K562 (cell line): ENCODE results near the gene PDCL3. TPM values are rescaled to one million over a fixed set of nuclear protein-coding genes. Genes with fewer than 3 reads are reported as not detected.

ENCODE experiments used
- ATF7 ChIP-seq: fragments of 450-650 bp; IDR thresholded peaks from 2 replicates; pipeline ENCODE4 v1.7.1; 2014; ENCODE audit warnings: mild to moderate bottlenecking, moderate library complexity
- BACH1 ChIP-seq: fragments of 200-800 bp; sonication (Bioruptor generic); IDR thresholded peaks from 2 replicates; pipeline ENCODE4 v1.6.1; 2016; ENCODE audit warnings: missing genetic modification characterization, missing compliant biosample characterization
- CC2D1A ChIP-seq: fragments of 450-650 bp; IDR thresholded peaks from 2 replicates; pipeline ENCODE4 v1.6.1; 2017; ENCODE audit warnings: mild to moderate bottlenecking
- DMBX1 ChIP-seq: fragments of 250-450 bp; sonication (Bioruptor Pico); IDR thresholded peaks from 2 replicates; pipeline ENCODE4 v1.8.0; 2022; ENCODE audit warnings: inconsistent platforms, mild to moderate bottlenecking, moderate library complexity, borderline replicate concordance
- EHMT2 ChIP-seq: fragments of 450-650 bp; IDR thresholded peaks from 2 replicates; pipeline ENCODE4 v1.6.1; 2018; ENCODE audit warnings: antibody characterized with exemption
- EP400 ChIP-seq: fragments of 450-650 bp; IDR thresholded peaks from 2 replicates; pipeline ENCODE4 v1.6.1; 2017; ENCODE audit warnings: antibody characterized with exemption, mild to moderate bottlenecking, moderate library complexity
- ESRRA ChIP-seq: fragments of 450-650 bp; IDR thresholded peaks from 2 replicates; pipeline ENCODE4 v1.6.1; 2014; ENCODE audit warnings: low read depth, mild to moderate bottlenecking, moderate library complexity, borderline replicate concordance
- EWSR1 ChIP-seq: fragments of 450-650 bp; IDR thresholded peaks from 2 replicates; pipeline ENCODE4 v1.6.1; 2018; ENCODE audit warnings: borderline replicate concordance, mild to moderate bottlenecking, low read depth, moderate library complexity; ENCODE audit not compliant: partially characterized antibody
- FOXA3 ChIP-seq, 2 experiments: fragments of 450-650 bp in 1 of 2; sonication (generic) in 1 of 2; formaldehyde crosslinking; IDR thresholded peaks in 1 of 2; conservative IDR thresholded peaks in 1 of 2; 2 replicates each; pipeline versions ENCODE4 v1.4.0 to v1.8.0; 2020 to 2022; ENCODE audit warnings: mild to moderate bottlenecking in 2 of 2, missing genetic modification reagents in 1 of 2
- FOXJ3 ChIP-seq: sonication (generic); formaldehyde crosslinking; IDR thresholded peaks from 2 replicates; pipeline ENCODE4 v1.4.0; 2020; ENCODE audit warnings: mild to moderate bottlenecking, missing genetic modification reagents
- HDAC6 ChIP-seq: IDR thresholded peaks from 2 replicates; pipeline ENCODE4 v1.6.1; 2012; ENCODE audit warnings: low read depth, mild to moderate bottlenecking, control low read depth, inconsistent platforms, low read length, moderate library complexity
- HMGN3 ChIP-seq: IDR thresholded peaks from 2 replicates; pipeline ENCODE4 v1.6.1; 2011; ENCODE audit warnings: borderline replicate concordance, low read depth, mild to moderate bottlenecking, mixed read lengths, low read length; ENCODE audit not compliant: insufficient read length; ENCODE audit errors: extremely low read depth
- HMGXB4 ChIP-seq: sonication (generic); formaldehyde crosslinking; IDR thresholded peaks from 2 replicates; pipeline ENCODE4 v1.8.1; 2023; ENCODE audit warnings: mild to moderate bottlenecking, missing genetic modification reagents
- JUN ChIP-seq, 2 experiments: sonication (generic) in 1 of 2; formaldehyde crosslinking in 1 of 2; IDR thresholded peaks; 2 replicates each; pipeline versions ENCODE4 v1.6.1 to v1.8.0; 2012 to 2022; ENCODE audit warnings: borderline replicate concordance in 2 of 2, mild to moderate bottlenecking in 2 of 2, improper control_type of control experiment in 1 of 2, low read depth in 1 of 2, low read length in 1 of 2, missing genetic modification reagents in 1 of 2
- MTA3 ChIP-seq: fragments of 450-650 bp; formaldehyde crosslinking; IDR thresholded peaks from 2 replicates; pipeline ENCODE4 v1.6.1; 2017; ENCODE audit warnings: mild to moderate bottlenecking, borderline replicate concordance
- NFE2 ChIP-seq: IDR thresholded peaks from 2 replicates; pipeline ENCODE4 v1.6.1; 2014; ENCODE audit warnings: antibody characterized with exemption, low read depth
- NFE2L1 ChIP-seq: fragments of 450-650 bp; IDR thresholded peaks from 2 replicates; pipeline ENCODE4 v1.6.1; 2016; ENCODE audit warnings: missing genetic modification characterization, low read depth, mild to moderate bottlenecking, missing compliant biosample characterization, moderate library complexity, borderline replicate concordance
- NFXL1 ChIP-seq: fragments of 450-650 bp; formaldehyde crosslinking; IDR thresholded peaks from 2 replicates; pipeline ENCODE4 v1.4.0; 2021; ENCODE audit warnings: mild to moderate bottlenecking
- SAFB ChIP-seq: fragments of 200-400 bp; formaldehyde crosslinking; IDR thresholded peaks from 2 replicates; pipeline ENCODE4 v1.6.1; 2017; ENCODE audit warnings: low read depth, low read length, borderline replicate concordance
- SMARCB1 ChIP-seq: IDR thresholded peaks from 2 replicates; pipeline ENCODE4 v1.6.1; 2011; ENCODE audit warnings: improper control_type of control experiment, low read depth; ENCODE audit not compliant: insufficient read length
- TBP ChIP-seq: optimal IDR thresholded peaks from 2 replicates; pipeline ENCODE3; 2011; ENCODE audit warnings: low read depth, low read length, improper control_type of control experiment
- TRIM24 ChIP-seq, 2 experiments: fragments of 450-650 bp; IDR thresholded peaks; 2 replicates each; pipeline ENCODE4 v1.6.1; 2016
- WHSC1 ChIP-seq: IDR thresholded peaks from one replicate; pipeline ENCODE4 v1.6.1; 2012; ENCODE audit warnings: low read length, control low read depth, inconsistent platforms
- ZEB2 ChIP-seq: fragments of 450-650 bp; IDR thresholded peaks from 2 replicates; pipeline ENCODE4 v1.6.1; 2016
- ZKSCAN1 ChIP-seq: fragments of 150-350 bp; IDR thresholded peaks from 2 replicates; pipeline ENCODE4 v1.6.1; 2016; ENCODE audit warnings: low read depth, low read length
- ZNF224 ChIP-seq: sonication (generic); formaldehyde crosslinking; IDR thresholded peaks from 2 replicates; pipeline ENCODE4 v1.8.0; 2022; ENCODE audit warnings: mild to moderate bottlenecking, missing genetic modification reagents
- ZNF766 ChIP-seq: fragments of 200-800 bp; sonication (Bioruptor generic); conservative IDR thresholded peaks from 2 replicates; pipeline ENCODE4 v1.6.1; 2016; ENCODE audit warnings: missing genetic modification characterization, missing compliant biosample characterization
- polyA plus RNA-seq, 8 experiments: library from polyadenylated mRNA; depleted of rRNA in 4 of 8; stranded (reverse) in 5 of 8; unstranded in 3 of 8; fragments of >200 nt; fragmentation: Nextera tagmentation in 2 of 8; fragmentation: Illumina TruSeq in 1 of 8; extraction: Ambion mirVana in 2 of 8; extraction: Trizol in 1 of 8; gene quantifications; 2 replicates each; pipeline versions ENCODE4 v1.2.1 to v1.2.3, GENCODE V29; 2011 to 2014; ENCODE audit warnings: inconsistent platforms in 1 of 8, missing spikeins in 1 of 8
- total RNA-seq, 7 experiments: library from RNA; depleted of rRNA in 6 of 7; stranded (reverse); fragments of >200 nt in 6 of 7; fragmentation: Illumina TruSeq in 2 of 7; extraction: Trizol in 2 of 7; gene quantifications; 2 replicates each; pipeline versions ENCODE4 v1.2.1 to v1.2.3, GENCODE V29; 2011 to 2021; ENCODE audit warnings: low replicate concordance in 1 of 7

The PDCL3 gene
- total and polyA plus RNA-seq, 9 of the 15 experiments (the other 6 are each of a cell fraction or from before 2014, with no cell fraction given), result 16.6 to 76.7 (median 26.9) TPM

GRCh38 chr2:100588071-100588786 is 25.4 kb downstream of the PDCL3 start (continued):
- TF ChIP-seq HMGXB4 (no peak), NFXL1 (no peak), FOXA3 (CRISPR knock-in tag; conservative IDR thresholded peaks at IDR 0.05 in 1 of 2, IDR thresholded peaks at IDR 0.05 in 1 of 2) (peak in 1 of 2 experiments; percentile 44; a peak in 1 of 4 replicates), NFE2L1 (peak; percentile 8; the same call in 1 of the 2 replicates), BACH1 (tag) (peak; percentile 74; the same call in 1 of the 2 replicates), NFE2 (peak; percentile 76), ZNF766 (peak; percentile 82), EWSR1 (no peak), EP400 (0 out of 2 replicates have a peak, but pooled peaks have one; percentile 16), HMGN3 (no peak), ZNF224 (no peak), SAFB (no peak), FOXJ3 (no peak), TBP (no peak), TRIM24 (IDR thresholded peaks at IDR 0.05) (peak in 1 of 2 experiments; percentile 49; a peak in 1 of 4 replicates), EHMT2 (0 out of 2 replicates have a peak, but pooled peaks have one; percentile 39), HDAC6 (no peak), JUN (IDR thresholded peaks at IDR 0.05; ENCODE audit: borderline replicate concordance, low read depth, low read length) (peak; percentile 95), JUN (CRISPR knock-in tag; IDR thresholded peaks at IDR 0.05; ENCODE audit: borderline replicate concordance) (no peak), DMBX1 (CRISPR knock-in tag) (no peak), MTA3 (no peak), ATF7 (peak; percentile 97), ZKSCAN1 (no peak), SMARCB1 (no peak), CC2D1A (no peak), WHSC1 (no peak), ESRRA (peak; percentile 86; the same call in 1 of the 2 replicates), ZEB2 (peak; percentile 29; the same call in 1 of the 2 replicates)
